Dedifferentiated amniotic fluid mesenchymal stem cell (primary cell): ENCODE measurements around the gene PRICKLE1.

ENCODE experiments used
- DNase-seq: peaks from one replicate; pipeline ENCODE4 v3.0.0-alpha.2; 2016; ENCODE audit errors: extremely low spot score

PRICKLE1 gene

GRCh38 chr12:42589465-42590329 lies at the start of gene PRICKLE1:
Gene PRICKLE1 (minus strand): TSS chr12:42589746. CDS start chr12:42472516, 117,230 bp downstream.
- peak; percentile 43 for DNase-seq

GRCh38 chr12:42638697-42639096 lies 49.2 kb upstream of the PRICKLE1 start:
- no peak for DNase-seq

- no peak for DNase-seq
Observed at GRCh38 chr12:42638011-42638410, 48.5 kb upstream of the PRICKLE1 start.

- no peak for DNase-seq
Observed at GRCh38 chr12:42636993-42637392, 47.4 kb upstream of the PRICKLE1 start.

- DNase-seq: no peak
Observed at GRCh38 chr12:42633594-42633993, 44.0 kb upstream of the PRICKLE1 start.

GRCh38 chr12:42631513-42631912 lies 42.0 kb upstream of the PRICKLE1 start:
- DNase-seq: peak; percentile 41

GRCh38 chr12:42630314-42630713 lies 40.8 kb upstream of the PRICKLE1 start:
- DNase-seq: no peak

GRCh38 chr12:42627151-42627550 lies 37.6 kb upstream of the PRICKLE1 start:
- DNase-seq: no peak

- DNase-seq: no peak
Observed at GRCh38 chr12:42625611-42626010, 36.1 kb upstream of the PRICKLE1 start.

- DNase-seq: no peak
Observed at GRCh38 chr12:42617622-42618021, 28.1 kb upstream of the PRICKLE1 start.

GRCh38 chr12:42615006-42615405 lies 25.5 kb upstream of the PRICKLE1 start:
- DNase-seq: no peak

GRCh38 chr12:42612231-42612613 lies 22.7 kb upstream of the PRICKLE1 start:
- peak; percentile 42 for DNase-seq

- no peak for DNase-seq
Observed at GRCh38 chr12:42611571-42612230, 22.2 kb upstream of the PRICKLE1 start.

- no peak for DNase-seq
Observed at GRCh38 chr12:42609605-42610004, 20.1 kb upstream of the PRICKLE1 start.

GRCh38 chr12:42608196-42608825 lies 18.8 kb upstream of the PRICKLE1 start:
- DNase-seq: no peak

- no peak for DNase-seq
Observed at GRCh38 chr12:42607584-42608058, 18.1 kb upstream of the PRICKLE1 start.

- no peak for DNase-seq
Observed at GRCh38 chr12:42606471-42606870, 16.9 kb upstream of the PRICKLE1 start.

GRCh38 chr12:42605685-42606084 lies 16.1 kb upstream of the PRICKLE1 start:
- DNase-seq: no peak

- no peak for DNase-seq
Observed at GRCh38 chr12:42603246-42603990, 13.9 kb upstream of the PRICKLE1 start.

- DNase-seq: no peak
Observed at GRCh38 chr12:42593874-42594273, 4.3 kb upstream of the PRICKLE1 start.

- DNase-seq: no peak
Observed at GRCh38 chr12:42590330-42590934, 886 bp upstream of the PRICKLE1 start.
